MM.1S (cell line): ENCODE measurements around the gene PRTN3.

Experiments used
- EZH2 ChIP-seq: fragments of 300-600 bp; sonication (generic); optimal IDR thresholded peaks from 2 replicates; pipeline ENCODE3; 2017; ENCODE audit warnings: low read depth, mild to moderate bottlenecking, antibody characterized with exemption, low read length, mixed read lengths
- EZH2phosphoT487 ChIP-seq: fragments of 300-600 bp; sonication (generic); IDR thresholded peaks from 2 replicates; pipeline ENCODE4 v1.6.1; 2018; ENCODE audit warnings: antibody characterized with exemption, low read length
- TF ChIP-seq, protein P1 (sequence below): fragments of 300-600 bp; sonication (generic); IDR thresholded peaks from 2 replicates; pipeline ENCODE4 v1.5.1; 2016; ENCODE audit warnings: antibody characterized with exemption, low read length, mixed read lengths

DNA sequence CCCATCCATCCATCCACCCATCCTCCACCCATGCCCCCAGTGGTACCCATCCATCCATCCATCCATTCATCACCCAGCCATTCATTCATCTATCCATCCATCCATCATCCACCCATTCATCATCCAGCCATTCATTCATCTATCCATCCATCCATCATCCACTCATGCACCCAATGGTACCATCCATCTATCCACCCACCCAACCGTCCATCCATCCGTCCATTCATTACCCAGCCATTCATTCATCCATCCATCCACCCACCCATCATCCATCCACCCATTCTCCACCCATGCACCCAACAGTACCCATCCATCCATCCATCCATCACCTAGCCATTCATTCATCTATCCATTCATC lies 24.3 kb upstream of the PRTN3 start:
- TF ChIP-seq, protein P1, sequence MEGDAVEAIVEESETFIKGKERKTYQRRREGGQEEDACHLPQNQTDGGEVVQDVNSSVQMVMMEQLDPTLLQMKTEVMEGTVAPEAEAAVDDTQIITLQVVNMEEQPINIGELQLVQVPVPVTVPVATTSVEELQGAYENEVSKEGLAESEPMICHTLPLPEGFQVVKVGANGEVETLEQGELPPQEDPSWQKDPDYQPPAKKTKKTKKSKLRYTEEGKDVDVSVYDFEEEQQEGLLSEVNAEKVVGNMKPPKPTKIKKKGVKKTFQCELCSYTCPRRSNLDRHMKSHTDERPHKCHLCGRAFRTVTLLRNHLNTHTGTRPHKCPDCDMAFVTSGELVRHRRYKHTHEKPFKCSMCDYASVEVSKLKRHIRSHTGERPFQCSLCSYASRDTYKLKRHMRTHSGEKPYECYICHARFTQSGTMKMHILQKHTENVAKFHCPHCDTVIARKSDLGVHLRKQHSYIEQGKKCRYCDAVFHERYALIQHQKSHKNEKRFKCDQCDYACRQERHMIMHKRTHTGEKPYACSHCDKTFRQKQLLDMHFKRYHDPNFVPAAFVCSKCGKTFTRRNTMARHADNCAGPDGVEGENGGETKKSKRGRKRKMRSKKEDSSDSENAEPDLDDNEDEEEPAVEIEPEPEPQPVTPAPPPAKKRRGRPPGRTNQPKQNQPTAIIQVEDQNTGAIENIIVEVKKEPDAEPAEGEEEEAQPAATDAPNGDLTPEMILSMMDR = no peak
- no peak for TF ChIP-seq EZH2
- TF ChIP-seq EZH2phosphoT487 = no peak
